CD4-positive, alpha-beta T cell treated with Interleukin-6 for 4 hours (primary cell): ENCODE measurements around the gene CLASP2.
A peak's percentile ranks its signal among the peaks of the same experiment; 100 is the strongest.
"Not testable (repeated sequence)": the region's sequence is repeated elsewhere in the genome, so short reads cannot be mapped to it uniquely, and the experiment has no call there.

Experiments
- DNase-seq: peaks from one replicate; pipeline ENCODE4 v3.0.0-alpha.2; 2020; ENCODE audit warnings: mixed read lengths

Gene CLASP2

GRCh38 chr3:33717866-33718594 lies at the start of gene CLASP2:
CLASP2 (minus strand) TSS chr3:33718254; CDS start chr3:33718002, 252 bp downstream.
- peak; percentile 86 for DNase-seq

GRCh38 chr3:33758864-33759263 lies 40.8 kb upstream of the CLASP2 start:
- no peak for DNase-seq

GRCh38 chr3:33758281-33758680 lies 40.2 kb upstream of the CLASP2 start:
- DNase-seq: no peak

- not testable (repeated sequence) for DNase-seq
These were observed 36.3 kb upstream of the CLASP2 start for GRCh38 chr3:33754391-33754790.

GRCh38 chr3:33751336-33751735 lies 33.3 kb upstream of the CLASP2 start:
- DNase-seq: no peak

GRCh38 chr3:33750211-33750548 lies 32.1 kb upstream of the CLASP2 start:
- no peak for DNase-seq

- DNase-seq: no peak
These were observed 31.6 kb upstream of the CLASP2 start for GRCh38 chr3:33749546-33750210.

- no peak for DNase-seq
These were observed 28.5 kb upstream of the CLASP2 start for GRCh38 chr3:33746416-33747116.

GRCh38 chr3:33737146-33737545 lies 19.1 kb upstream of the CLASP2 start:
- DNase-seq: no peak

GRCh38 chr3:33732394-33732793 lies 14.3 kb upstream of the CLASP2 start:
- DNase-seq: no peak

GRCh38 chr3:33729993-33730392 lies 11.9 kb upstream of the CLASP2 start:
- no peak for DNase-seq

GRCh38 chr3:33724256-33724655 lies 6.2 kb upstream of the CLASP2 start:
- no peak for DNase-seq

GRCh38 chr3:33722626-33723370 lies 4.7 kb upstream of the CLASP2 start:
- DNase-seq: no peak

- DNase-seq: no peak
These were observed 4.1 kb upstream of the CLASP2 start for GRCh38 chr3:33722191-33722590.

GRCh38 chr3:33718595-33718907 lies 497 bp upstream of the CLASP2 start:
- DNase-seq: peak; percentile 33

- DNase-seq: no peak
These were observed 513 bp downstream of the CLASP2 start for GRCh38 chr3:33717616-33717865.

GRCh38 chr3:33716227-33716626 lies 1.8 kb downstream of the CLASP2 start:
- no peak for DNase-seq

- DNase-seq: no peak
These were observed 7.0 kb downstream of the CLASP2 start for GRCh38 chr3:33711100-33711499.

GRCh38 chr3:33706056-33706455 lies 12.0 kb downstream of the CLASP2 start:
- no peak for DNase-seq

- no peak for DNase-seq
These were observed 13.2 kb downstream of the CLASP2 start for GRCh38 chr3:33704891-33705290.

GRCh38 chr3:33699275-33699674 lies 18.8 kb downstream of the CLASP2 start:
- DNase-seq: no peak

- no peak for DNase-seq
These were observed 23.1 kb downstream of the CLASP2 start for GRCh38 chr3:33694944-33695343.

GRCh38 chr3:33690341-33690740 lies 27.7 kb downstream of the CLASP2 start:
- no peak for DNase-seq
